MM.1S (cell line): ENCODE data around the gene HDAC7.

Source experiments
- EZH2phosphoT487 ChIP-seq: fragments of 300-600 bp; sonication (generic); IDR thresholded peaks from 2 replicates; pipeline ENCODE4 v1.6.1; 2018; ENCODE audit warnings: antibody characterized with exemption, low read length
- TF ChIP-seq, protein P1 (sequence below): fragments of 300-600 bp; sonication (generic); IDR thresholded peaks from 2 replicates; pipeline ENCODE4 v1.5.1; 2016; ENCODE audit warnings: antibody characterized with exemption, low read length, mixed read lengths

DNA sequence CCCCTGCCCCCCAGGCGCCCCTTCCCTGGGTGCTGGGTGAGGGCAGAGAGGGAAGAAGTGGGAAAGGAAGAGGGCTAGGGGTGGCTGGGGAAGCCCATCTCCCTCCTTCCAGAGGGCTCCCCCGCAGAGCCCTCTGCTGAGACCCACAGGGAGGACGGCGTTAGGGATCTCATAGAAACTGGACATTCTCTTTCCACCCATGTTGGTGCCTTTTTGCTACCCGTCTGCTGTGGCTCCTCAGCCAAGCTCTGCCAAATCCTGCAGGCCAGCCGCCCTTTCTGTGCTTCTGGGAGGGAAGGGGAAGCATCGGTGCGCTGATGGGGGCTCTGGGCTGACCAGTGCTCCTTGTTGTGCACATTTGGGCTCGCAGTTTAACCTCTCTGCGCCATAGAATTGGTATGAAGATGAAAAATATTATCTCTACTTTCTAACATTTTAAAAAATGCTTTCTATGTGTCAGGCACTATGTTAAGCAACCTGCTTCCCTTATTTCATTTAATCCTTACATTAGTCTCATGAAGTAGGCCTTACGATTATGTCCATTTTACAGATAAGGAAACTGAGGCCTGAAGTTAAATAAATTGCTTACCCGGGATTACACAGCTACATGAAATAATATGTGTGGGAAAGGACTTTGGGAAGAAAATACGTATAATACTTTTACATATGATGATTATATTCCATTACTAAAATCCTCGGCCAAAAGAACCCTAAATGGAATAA, 45.7 kb downstream of the HDAC7 start:
- TF ChIP-seq, protein P1, sequence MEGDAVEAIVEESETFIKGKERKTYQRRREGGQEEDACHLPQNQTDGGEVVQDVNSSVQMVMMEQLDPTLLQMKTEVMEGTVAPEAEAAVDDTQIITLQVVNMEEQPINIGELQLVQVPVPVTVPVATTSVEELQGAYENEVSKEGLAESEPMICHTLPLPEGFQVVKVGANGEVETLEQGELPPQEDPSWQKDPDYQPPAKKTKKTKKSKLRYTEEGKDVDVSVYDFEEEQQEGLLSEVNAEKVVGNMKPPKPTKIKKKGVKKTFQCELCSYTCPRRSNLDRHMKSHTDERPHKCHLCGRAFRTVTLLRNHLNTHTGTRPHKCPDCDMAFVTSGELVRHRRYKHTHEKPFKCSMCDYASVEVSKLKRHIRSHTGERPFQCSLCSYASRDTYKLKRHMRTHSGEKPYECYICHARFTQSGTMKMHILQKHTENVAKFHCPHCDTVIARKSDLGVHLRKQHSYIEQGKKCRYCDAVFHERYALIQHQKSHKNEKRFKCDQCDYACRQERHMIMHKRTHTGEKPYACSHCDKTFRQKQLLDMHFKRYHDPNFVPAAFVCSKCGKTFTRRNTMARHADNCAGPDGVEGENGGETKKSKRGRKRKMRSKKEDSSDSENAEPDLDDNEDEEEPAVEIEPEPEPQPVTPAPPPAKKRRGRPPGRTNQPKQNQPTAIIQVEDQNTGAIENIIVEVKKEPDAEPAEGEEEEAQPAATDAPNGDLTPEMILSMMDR, result no peak; the same call in 1 of the 2 replicates
- no peak for TF ChIP-seq EZH2phosphoT487
